Heart left ventricle (tissue), 16 donors: Measurements from ENCODE around the gene C5orf22. TPM values are rescaled to one million over a fixed set of nuclear protein-coding genes. Genes with fewer than 3 reads are reported as not detected.

Experiments used
- ATAC-seq, 4 donors: fragments of 200-7000 bp; cut with Tn5 transposase; one replicate each; pipeline ENCODE4 v1.9.1; 2020 to 2022; ENCODE audit warnings: moderate library complexity in 4 of 4, mild to moderate bottlenecking in 3 of 4, moderate number of reproducible peaks in 1 of 4
- DNase-seq, 5 donors: peaks; one replicate each; pipeline ENCODE4 v3.0.0-alpha.2; 2020
- H3K27ac ChIP-seq, 12 donors: fragments of 200-600 bp; sonication (generic) in 4 of 12; one replicate each; pipeline versions ENCODE4 v1.5.0 to v1.8.0; 2016 to 2022; ENCODE audit warnings: mild to moderate bottlenecking in 2 of 12
- H3K27me3 ChIP-seq, 9 donors: fragments of 200-600 bp; sonication (generic) in 2 of 9; one replicate each; pipeline versions ENCODE4 v1.5.1 to v1.8.0; 2016 to 2022; ENCODE audit warnings: mild to moderate bottlenecking in 3 of 9
- H3K36me3 ChIP-seq, 9 donors: fragments of 200-600 bp; sonication (generic) in 2 of 9; one replicate each; pipeline versions ENCODE4 v1.5.0 to v1.8.0; 2018 to 2022; ENCODE audit warnings: mild to moderate bottlenecking in 2 of 9
- H3K4me1 ChIP-seq, 12 donors: fragments of 200-600 bp; sonication (generic) in 4 of 12; one replicate each; pipeline versions ENCODE4 v1.5.0 to v1.8.0; 2016 to 2022; ENCODE audit warnings: mild to moderate bottlenecking in 3 of 12
- H3K4me3 ChIP-seq, 12 donors: fragments of 200-600 bp; sonication (generic) in 4 of 12; one replicate each; pipeline versions ENCODE4 v1.5.0 to v1.8.0; 2017 to 2022; ENCODE audit warnings: mild to moderate bottlenecking in 9 of 12, moderate library complexity in 4 of 12
- H3K9me3 ChIP-seq, 12 donors: fragments of 200-600 bp; sonication (generic) in 4 of 12; one replicate each; pipeline versions ENCODE4 v1.5.0 to v1.8.0; 2016 to 2022; ENCODE audit warnings: mild to moderate bottlenecking in 1 of 12
- CTCF ChIP-seq, 12 donors: fragments of 200-600 bp; sonication (generic) in 4 of 12; IDR thresholded peaks; one replicate each; pipeline versions ENCODE4 v1.5.0 to v1.8.0; 2018 to 2022; ENCODE audit warnings: antibody characterized with exemption in 12 of 12, mild to moderate bottlenecking in 5 of 12
- POLR2A ChIP-seq, 2 donors: fragments of 450-650 bp; IDR thresholded peaks; one replicate each; pipeline ENCODE4 v1.6.1; 2017; ENCODE audit warnings: antibody characterized with exemption in 2 of 2, mild to moderate bottlenecking in 2 of 2, moderate library complexity in 2 of 2
- WGBS, 4 donors: extraction: QIAGEN DNeasy Blood & Tissue Kit in 2 of 4; methylation state at CpG; one replicate each; pipeline versions ENCODE4 v1.1.5 to v1.1.7; 2013 to 2018; 5-methylcytosine and 5-hydroxymethylcytosine counted together
- intact Hi-C, 10 donors: fragments of 100-400 bp; cut with DNase I; formaldehyde crosslinking; loops; one replicate each; pipeline versions ENCODE4 v1.11.1 to v1.14.2; 2022
- polyA plus RNA-seq, 2 donors: library from polyadenylated mRNA; stranded (reverse); fragments of 200-250 nt; gene quantifications; one replicate each; pipeline ENCODE4 v1.2.3, GENCODE V29; 2013
- total RNA-seq, 9 donors: library from RNA; depleted of rRNA in 2 of 9; stranded (reverse); fragments of >200 nt in 2 of 9; fragmentation: NEBNext Ultra II Directional in 3 of 9; extraction: Animal tissue kit (Norgen Biotek cat#: 25700) in 3 of 9; gene quantifications; one replicate each; pipeline versions ENCODE4 v1.1.0 to v1.2.4, GENCODE V29; 2016 to 2023
- donor health status: ischemic (EF 13 %, LVEDD 7.1; RV severe dilation, severe dysfunction).
- donor health status: healthy with polysubstance abuse.
- donor health status: DM: no; HTN: yes; CAD: no.
- donor health status: DM: no; HTN: no; CAD: no.
- donor health status: ischemic (EF 25% LVEDD 6.9; RV normal size, moderate dysfunction).
- donor health status: ischemic (EF 25% LVEDD 5.7; RV mildly dilated, moderate dysfunction).
- donor health status: healthy.
- donor health status: DM: yes; HTN: yes; CAD: no.
- donor health status: ischemic (EF 35%, LVEDD 5.7; RV mildly dilated, moderate dysfunction).
- donor health status: nonischemic (EF 11% LVEDD 7.7; RV severe dilation, severe dysfunction).
- donor health status: DM: yes; HTN: yes; CAD: no.
- donor health status: PGD.
- donor health status: ischemic (EF 29% LVEDD 5.4; RV normal size, mild dysfunction).
- donor health status: nonischemic (EF 23%, LVEDD 6.1; RV moderate dilation, normal function).

C5orf22 gene
- total and polyA plus RNA-seq, 11 donors: 8.5 to 28.9 (median 25.1) TPM

- Histone ChIP-seq H3K27me3 (no peaks in the 10 kb centered on the region), H3K27ac (no peak overlapping the region), H3K36me3 (no peaks in the 10 kb centered on the region), H3K9me3 (no peaks in the 10 kb centered on the region), H3K4me3 (no peak overlapping the region), H3K4me1 (no peaks in the 10 kb centered on the region)
- WGBS, 4 donors: 81 to 87% (median 84%) methylated on average over 3 of the region's 3 CpGs
- ATAC-seq: no peak
- TF ChIP-seq POLR2A (IDR thresholded peaks at IDR 0.05) (no peak), CTCF (IDR thresholded peaks at IDR 0.05) (no peak)
- no peak for DNase-seq
- intact Hi-C loops: no loop called here
Measured at GRCh38 chr5:31577438-31577837, 45.3 kb downstream of the C5orf22 start.

- intact Hi-C loops: no loop called here
- no peaks in the 10 kb centered on the region for H3K4me1 ChIP-seq
- TF ChIP-seq CTCF (IDR thresholded peaks at IDR 0.05): no peak
- no peak for TF ChIP-seq POLR2A (IDR thresholded peaks at IDR 0.05)
- peaks cover 0 to 4% (median 0%) of the 10 kb centered on the region in 12 donors for H3K9me3 ChIP-seq
- ATAC-seq (no peak), DNase-seq (no peak)
- no peaks in the 10 kb centered on the region for H3K27me3 ChIP-seq
- H3K4me3 ChIP-seq: no peak overlapping the region
- H3K36me3 ChIP-seq: no peaks in the 10 kb centered on the region
- 89 to 96% (median 95%) methylated on average over 2 of the region's 2 CpGs for WGBS, 4 donors
- H3K27ac ChIP-seq: no peak overlapping the region
Measured at GRCh38 chr5:31579558-31579957, 47.5 kb downstream of the C5orf22 start.

- peak in 1 of 4 donors; percentile 39 for ATAC-seq
- H3K36me3 ChIP-seq: no peaks in the 10 kb centered on the region
- intact Hi-C loops: loop anchor here (1.0 to 10.0 kb wide), 10 partner anchors 53 to 513 kb away; partner anchors contain the start of gene PDZD2 (in 2 of the 10)
- H3K27me3 ChIP-seq: no peaks in the 10 kb centered on the region
- no peak for DNase-seq
- H3K27ac ChIP-seq: no peak overlapping the region
- no peak overlapping the region for H3K4me3 ChIP-seq
- H3K9me3 ChIP-seq: peaks cover 0 to 8% (median 0%) of the 10 kb centered on the region in 12 donors
- WGBS, 4 donors: 26 to 33% (median 32%) methylated on average over 3 of the region's 3 CpGs
- TF ChIP-seq CTCF (IDR thresholded peaks at IDR 0.05) (peak; percentile 39 to 79 (median 63)), POLR2A (IDR thresholded peaks at IDR 0.05) (no peak)
- no peaks in the 10 kb centered on the region for H3K4me1 ChIP-seq
Measured at GRCh38 chr5:31581498-31582099, 49.5 kb downstream of the C5orf22 start.

GRCh38 chr5:31583129-31583528 is 51.0 kb downstream of the C5orf22 start:
- WGBS, 4 donors: 91 to 96% (median 94%) methylated on average over 2 of the region's 2 CpGs
- no peak overlapping the region for H3K27ac ChIP-seq

More at GRCh38 chr5:31583129-31583528, 51.0 kb downstream of the C5orf22 start:
- no peak for DNase-seq
- intact Hi-C loops: loop anchor here in 8 of 10 donors (2.0 to 10.0 kb wide), 7 partner anchors 52 to 512 kb away; partner anchors contain the start of gene PDZD2 (in 1 of the 8)
- Histone ChIP-seq H3K27me3 (no peaks in the 10 kb centered on the region), H3K4me1 (no peaks in the 10 kb centered on the region), H3K4me3 (no peak overlapping the region), H3K9me3 (peaks cover 0 to 8% (median 0%) of the 10 kb centered on the region in 12 donors), H3K36me3 (no peaks in the 10 kb centered on the region)
- ATAC-seq: no peak
- TF ChIP-seq POLR2A (IDR thresholded peaks at IDR 0.05) (no peak), CTCF (IDR thresholded peaks at IDR 0.05) (no peak)
